Epithelial cell of proximal tubule (primary cell): ENCODE results near the gene CMBL. TPM values are rescaled to one million over a fixed set of nuclear protein-coding genes. Genes with fewer than 3 reads are reported as not detected.
"Not testable (repeated sequence)": the region's sequence is repeated elsewhere in the genome, so short reads cannot be mapped to it uniquely, and the experiment has no call there.

Source experiments
- DNase-seq: peaks from one replicate; pipeline ENCODE4 v3.0.0-alpha.2; 2011; ENCODE audit warnings: low read depth
- H3K4me3 ChIP-seq: 2 replicates; pipeline ENCODE4 v1.5.1; 2011; ENCODE audit warnings: low read depth, mild to moderate bottlenecking, low read length
- total RNA-seq: library from RNA; depleted of rRNA; stranded (reverse); fragments of >200 nt; gene quantifications from 2 replicates; pipeline ENCODE4 v1.2.3, GENCODE V29; 2015
- TF ChIP-seq, protein P1 (sequence below): conservative IDR thresholded peaks from 2 replicates; pipeline ENCODE4 v1.5.1; 2012; ENCODE audit warnings: low read depth, mild to moderate bottlenecking, low read length

CMBL gene
- total RNA-seq, 1 donor from 2014 or later, result 2.2 TPM

DNA sequence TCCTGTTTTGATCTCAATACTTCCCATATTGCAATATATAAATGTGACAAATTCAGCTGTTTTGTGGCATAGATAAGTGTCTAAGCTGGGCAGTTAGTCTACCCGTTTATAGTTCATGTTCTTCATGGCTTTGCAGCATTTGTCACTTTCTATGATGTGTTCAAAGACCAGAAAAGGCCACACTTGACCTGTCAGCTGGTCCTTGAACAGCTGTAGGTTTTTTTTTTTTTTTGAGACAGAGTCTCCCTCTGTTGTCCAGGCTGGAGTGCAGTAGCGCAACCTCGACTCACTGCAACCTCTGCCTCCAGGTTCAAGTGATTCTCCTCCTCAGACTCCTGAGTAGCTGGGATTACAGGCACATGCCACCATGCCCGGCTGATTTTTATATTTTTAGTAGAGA lies 28.4 kb downstream of the CMBL start:
- TF ChIP-seq, protein P1, sequence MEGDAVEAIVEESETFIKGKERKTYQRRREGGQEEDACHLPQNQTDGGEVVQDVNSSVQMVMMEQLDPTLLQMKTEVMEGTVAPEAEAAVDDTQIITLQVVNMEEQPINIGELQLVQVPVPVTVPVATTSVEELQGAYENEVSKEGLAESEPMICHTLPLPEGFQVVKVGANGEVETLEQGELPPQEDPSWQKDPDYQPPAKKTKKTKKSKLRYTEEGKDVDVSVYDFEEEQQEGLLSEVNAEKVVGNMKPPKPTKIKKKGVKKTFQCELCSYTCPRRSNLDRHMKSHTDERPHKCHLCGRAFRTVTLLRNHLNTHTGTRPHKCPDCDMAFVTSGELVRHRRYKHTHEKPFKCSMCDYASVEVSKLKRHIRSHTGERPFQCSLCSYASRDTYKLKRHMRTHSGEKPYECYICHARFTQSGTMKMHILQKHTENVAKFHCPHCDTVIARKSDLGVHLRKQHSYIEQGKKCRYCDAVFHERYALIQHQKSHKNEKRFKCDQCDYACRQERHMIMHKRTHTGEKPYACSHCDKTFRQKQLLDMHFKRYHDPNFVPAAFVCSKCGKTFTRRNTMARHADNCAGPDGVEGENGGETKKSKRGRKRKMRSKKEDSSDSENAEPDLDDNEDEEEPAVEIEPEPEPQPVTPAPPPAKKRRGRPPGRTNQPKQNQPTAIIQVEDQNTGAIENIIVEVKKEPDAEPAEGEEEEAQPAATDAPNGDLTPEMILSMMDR, result no peak
- no peak for DNase-seq
- no peak overlapping the region for H3K4me3 ChIP-seq

DNA sequence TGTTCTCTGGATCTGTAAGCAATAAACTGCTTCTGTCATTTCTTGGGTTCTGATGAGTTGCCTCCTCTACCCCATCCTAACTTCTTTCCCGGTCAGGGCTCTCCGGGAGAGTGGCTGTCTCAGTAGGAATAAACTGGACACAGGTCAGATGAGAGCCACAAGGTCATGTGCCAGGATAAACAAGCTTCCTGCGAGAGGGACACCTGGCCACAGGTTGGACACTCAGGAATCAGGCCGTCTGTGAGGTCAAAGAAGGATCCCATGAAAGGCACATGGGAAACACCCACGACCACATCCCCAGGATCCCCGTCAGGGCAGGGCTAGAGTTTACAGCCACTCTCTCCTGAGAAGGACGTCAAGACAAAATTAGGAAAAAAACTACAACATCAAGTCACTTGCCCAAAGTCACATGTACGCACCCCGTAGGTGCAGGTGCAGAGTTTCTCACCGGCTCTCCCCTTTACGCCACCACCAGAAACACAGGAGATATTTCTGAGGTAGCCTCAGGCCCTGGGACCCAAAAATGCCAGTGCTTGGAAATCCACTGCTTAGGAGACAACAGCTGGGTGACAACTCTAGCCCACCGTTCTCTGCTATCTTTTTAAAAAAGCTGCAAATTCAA lies 28.9 kb downstream of the CMBL start:
- H3K4me3 ChIP-seq, result no peak overlapping the region
- no peak for DNase-seq
- TF ChIP-seq, protein P1, result no peak

DNA sequence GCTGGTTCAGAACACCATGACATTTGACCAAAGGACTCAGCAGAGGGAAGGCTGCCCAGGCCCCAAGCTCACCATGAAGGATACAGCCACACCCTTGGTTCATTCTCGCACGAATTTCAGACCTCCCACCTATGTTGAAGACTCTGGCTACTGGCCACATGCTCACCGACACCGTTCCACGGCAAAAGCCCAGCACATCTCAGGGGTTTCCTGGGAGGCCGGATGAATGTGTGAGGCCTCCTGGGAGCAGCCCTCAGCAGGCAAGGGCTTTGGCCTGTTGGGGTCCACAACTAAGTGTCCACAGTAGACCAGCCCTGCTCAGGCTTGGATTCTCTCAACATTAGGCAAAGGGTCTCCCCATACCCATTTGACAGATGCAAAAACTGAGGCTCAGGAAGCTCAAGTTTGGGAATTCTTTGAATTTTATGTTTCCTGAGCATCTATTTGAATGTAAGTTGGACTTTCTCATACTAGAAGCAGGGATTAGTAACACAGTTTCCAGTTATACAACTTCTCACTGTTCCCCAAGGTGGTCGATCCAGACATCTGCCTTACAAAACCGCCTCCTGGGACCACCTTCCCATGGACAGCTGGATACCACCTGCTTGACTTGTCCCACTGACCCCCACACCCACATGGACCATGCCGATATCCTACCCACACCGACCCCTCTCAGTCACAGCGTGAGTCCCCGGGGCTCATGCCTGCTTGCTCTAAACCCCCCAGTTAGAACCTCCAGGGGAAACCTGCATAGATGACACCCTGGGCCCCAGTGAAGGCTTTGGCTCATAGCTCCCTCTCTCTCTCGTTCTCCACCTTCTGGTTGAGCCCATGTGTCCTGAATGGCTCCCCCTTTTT lies 29.7 kb downstream of the CMBL start:
- DNase-seq, result no peak

DNA sequence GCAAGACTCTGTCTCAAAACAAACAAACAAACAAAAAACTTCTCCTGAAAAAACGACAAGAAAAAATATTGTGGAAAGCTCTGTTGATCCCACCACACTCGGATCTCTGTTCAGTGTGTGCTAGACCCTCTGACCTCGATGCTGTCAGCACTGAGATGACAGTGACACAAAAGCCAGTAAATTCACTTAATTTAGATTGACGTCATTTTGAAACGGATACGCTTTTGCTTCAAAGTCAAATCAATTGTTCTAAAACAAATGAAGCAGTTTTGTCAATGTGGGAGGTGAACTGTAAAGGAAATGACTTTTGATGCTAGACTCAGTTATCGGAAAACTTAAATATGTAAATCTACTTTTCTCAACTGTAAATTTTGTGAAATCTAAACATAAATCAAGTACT lies 31.0 kb downstream of the CMBL start:
- DNase-seq, result no peak
- no peak overlapping the region for H3K4me3 ChIP-seq
- TF ChIP-seq, protein P1, result no peak

More for the DNA sequence above, 29.7 kb downstream of the CMBL start:
- TF ChIP-seq, protein P1, result no peak
- H3K4me3 ChIP-seq, result no peak overlapping the region

DNA sequence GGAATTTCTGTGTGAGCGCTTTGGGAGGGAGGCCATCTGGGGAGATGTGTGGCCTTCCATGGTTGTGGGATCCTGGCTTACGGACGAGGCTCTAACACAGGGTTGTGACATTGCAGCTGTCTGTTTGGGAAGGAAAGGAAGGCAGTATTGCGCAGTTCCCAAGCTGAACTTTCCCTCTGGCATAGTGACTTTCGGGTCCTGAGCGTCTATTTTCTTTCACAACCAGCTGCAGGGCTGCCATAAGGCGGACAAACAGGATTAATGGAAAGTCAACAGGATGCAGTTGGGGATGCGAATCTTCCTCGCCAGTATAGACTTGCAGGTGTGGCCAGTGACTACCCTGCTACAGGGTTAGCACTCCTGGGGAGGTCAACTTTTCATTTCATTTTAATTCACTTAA lies 31.7 kb downstream of the CMBL start:
- no peak overlapping the region for H3K4me3 ChIP-seq
- TF ChIP-seq, protein P1, result no peak
- DNase-seq, result no peak

DNA sequence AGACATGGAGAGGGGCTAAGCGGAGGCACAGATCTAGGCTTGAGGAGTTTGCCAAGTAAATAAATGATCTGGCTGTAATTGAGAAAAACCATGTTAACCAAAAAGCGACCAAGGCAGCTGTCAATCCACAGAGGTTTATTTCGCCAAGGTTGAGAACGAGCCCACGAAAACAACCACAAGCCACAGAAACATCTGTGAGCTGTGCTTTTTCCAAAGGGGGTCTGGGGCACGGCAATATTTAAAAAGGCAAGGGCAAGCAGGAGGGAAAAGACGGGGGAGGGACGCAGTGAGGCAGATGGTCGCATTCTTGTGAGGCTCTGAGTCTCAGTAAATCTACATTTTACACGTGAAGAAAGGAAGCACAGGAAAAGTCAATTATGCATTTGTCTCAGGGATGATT lies 32.2 kb downstream of the CMBL start:
- TF ChIP-seq, protein P1, result no peak
- no peak overlapping the region for H3K4me3 ChIP-seq
- DNase-seq, result no peak

DNA sequence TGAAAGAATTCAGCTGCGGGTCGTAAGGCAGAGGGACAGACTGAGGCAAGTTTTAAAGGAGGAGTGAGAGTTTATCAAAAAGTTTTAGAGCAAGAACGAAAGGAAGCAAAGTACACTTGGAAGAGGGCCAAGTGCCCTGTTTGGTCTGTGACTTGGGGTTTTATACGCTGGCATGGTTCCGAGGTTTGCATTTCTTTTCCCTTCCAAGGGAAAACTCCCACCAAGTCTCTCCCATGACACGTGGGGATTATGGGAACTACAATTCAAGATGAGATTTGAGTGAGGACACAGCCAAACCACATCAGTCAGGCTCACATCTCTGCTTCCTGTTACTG lies 34.9 kb downstream of the CMBL start:
- DNase-seq, H3K4me3 ChIP-seq: not testable (repeated sequence)
